A549 (cell line): ENCODE measurements around the gene NOP9.

Source experiments
- HOXA7 ChIP-seq: fragments of 250-450 bp; sonication (Bioruptor Pico); IDR thresholded peaks from 2 replicates; pipeline ENCODE4 v1.5.0; 2020; ENCODE audit warnings: mild to moderate bottlenecking, moderate library complexity
- MYC ChIP-seq: IDR thresholded peaks from 2 replicates; pipeline ENCODE4 v1.6.1; 2012; ENCODE audit warnings: mild to moderate bottlenecking, inconsistent platforms, low read length, improper control_type of control experiment, borderline replicate concordance
- POLR2A ChIP-seq: IDR thresholded peaks from 2 replicates; pipeline ENCODE4 v1.6.1; 2012; ENCODE audit warnings: mild to moderate bottlenecking, low read length
- TF ChIP-seq, protein P1 (sequence below): fragments of >200 bp; sonication (Bioruptor Twin); formaldehyde crosslinking; IDR thresholded peaks from 3 replicates; pipeline ENCODE4 v1.5.1; 2016

DNA sequence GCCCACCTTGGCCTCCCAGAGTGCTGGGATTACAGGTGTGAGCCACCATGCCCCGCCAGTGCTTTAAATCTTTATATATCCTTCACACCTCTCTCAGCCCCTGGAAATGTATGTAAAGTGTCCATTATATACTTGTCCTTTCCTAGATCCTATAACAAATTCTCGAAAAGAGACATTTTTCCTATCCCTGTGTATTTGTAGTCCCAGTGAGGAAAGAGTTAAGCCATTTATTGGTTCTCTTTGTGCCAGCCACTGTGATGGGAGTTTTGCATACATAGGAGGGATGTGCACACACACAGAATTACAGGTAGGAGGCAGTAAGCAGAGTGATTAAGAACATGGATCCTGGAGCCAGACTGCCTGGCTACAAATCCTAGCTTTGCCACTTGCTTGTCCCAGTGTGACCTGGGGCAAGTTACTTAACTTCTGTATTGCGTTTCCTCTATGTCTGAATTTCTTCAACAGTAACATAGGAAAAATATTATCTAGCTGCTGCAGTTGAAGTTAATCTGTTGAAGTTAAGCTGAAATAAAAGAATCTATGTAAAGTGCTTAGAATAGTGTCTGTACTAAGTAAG is 26.1 kb upstream of the NOP9 start:
- TF ChIP-seq, protein P1, sequence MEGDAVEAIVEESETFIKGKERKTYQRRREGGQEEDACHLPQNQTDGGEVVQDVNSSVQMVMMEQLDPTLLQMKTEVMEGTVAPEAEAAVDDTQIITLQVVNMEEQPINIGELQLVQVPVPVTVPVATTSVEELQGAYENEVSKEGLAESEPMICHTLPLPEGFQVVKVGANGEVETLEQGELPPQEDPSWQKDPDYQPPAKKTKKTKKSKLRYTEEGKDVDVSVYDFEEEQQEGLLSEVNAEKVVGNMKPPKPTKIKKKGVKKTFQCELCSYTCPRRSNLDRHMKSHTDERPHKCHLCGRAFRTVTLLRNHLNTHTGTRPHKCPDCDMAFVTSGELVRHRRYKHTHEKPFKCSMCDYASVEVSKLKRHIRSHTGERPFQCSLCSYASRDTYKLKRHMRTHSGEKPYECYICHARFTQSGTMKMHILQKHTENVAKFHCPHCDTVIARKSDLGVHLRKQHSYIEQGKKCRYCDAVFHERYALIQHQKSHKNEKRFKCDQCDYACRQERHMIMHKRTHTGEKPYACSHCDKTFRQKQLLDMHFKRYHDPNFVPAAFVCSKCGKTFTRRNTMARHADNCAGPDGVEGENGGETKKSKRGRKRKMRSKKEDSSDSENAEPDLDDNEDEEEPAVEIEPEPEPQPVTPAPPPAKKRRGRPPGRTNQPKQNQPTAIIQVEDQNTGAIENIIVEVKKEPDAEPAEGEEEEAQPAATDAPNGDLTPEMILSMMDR = no peak
- no peak for TF ChIP-seq MYC
- TF ChIP-seq HOXA7 (CRISPR knock-in tag) = no peak
- TF ChIP-seq POLR2A = no peak
